NCI-H510A treated with DMSO at 0.1 percent for 48 hours (cell line): Measurements from ENCODE around the gene SLC9A3.

ENCODE experiments used
- DNase-seq: peaks from one replicate; lab custom pipeline; 2025; lab: John Stamatoyannopoulos, UW

SLC9A3 gene

GRCh38 chr5:538801-539468, 14.7 kb upstream of the SLC9A3 start:
- no peak for DNase-seq

GRCh38 chr5:538271-538771, 14.1 kb upstream of the SLC9A3 start:
- no peak for DNase-seq

- no peak for DNase-seq
Measured at GRCh38 chr5:537621-538071, 13.4 kb upstream of the SLC9A3 start.

- DNase-seq, result no peak
Measured at GRCh38 chr5:537098-537497, 12.8 kb upstream of the SLC9A3 start.

GRCh38 chr5:535846-536698, 11.8 kb upstream of the SLC9A3 start:
- DNase-seq, result no peak

GRCh38 chr5:534743-535671, 10.8 kb upstream of the SLC9A3 start:
- no peak for DNase-seq

GRCh38 chr5:533955-534742, 9.9 kb upstream of the SLC9A3 start:
- no peak for DNase-seq

GRCh38 chr5:533243-533954, 9.2 kb upstream of the SLC9A3 start:
- DNase-seq, result no peak

GRCh38 chr5:532521-533242, 8.4 kb upstream of the SLC9A3 start:
- DNase-seq, result no peak

- DNase-seq, result no peak
Measured at GRCh38 chr5:531749-532315, 7.6 kb upstream of the SLC9A3 start.

- DNase-seq, result no peak
Measured at GRCh38 chr5:531101-531748, 7.0 kb upstream of the SLC9A3 start.

GRCh38 chr5:530001-530955, 6.0 kb upstream of the SLC9A3 start:
- DNase-seq, result no peak

- DNase-seq, result peak; percentile 71
Measured at GRCh38 chr5:528629-529511, 4.6 kb upstream of the SLC9A3 start.

GRCh38 chr5:527646-528628, 3.7 kb upstream of the SLC9A3 start:
- DNase-seq, result no peak

GRCh38 chr5:526456-527088, 2.3 kb upstream of the SLC9A3 start:
- DNase-seq, result no peak
